GM12865 (cell line): ENCODE data around the gene RNF44.

Source experiments
- DNase-seq: peaks from one replicate; pipeline ENCODE4 v3.0.0; 2010; ENCODE audit warnings: low read depth
- H3K4me3 ChIP-seq: 2 replicates; pipeline ENCODE4 v1.5.1; 2011; ENCODE audit warnings: mild to moderate bottlenecking, low read depth, low read length, control low read depth
- TF ChIP-seq, protein P1 (sequence below): IDR thresholded peaks from 2 replicates; pipeline ENCODE4 v1.5.1; 2011; ENCODE audit warnings: low read length, control low read depth, low read depth, inconsistent platforms; ENCODE audit not compliant: insufficient read depth; ENCODE audit errors: missing control alignments

The RNF44 gene

DNA sequence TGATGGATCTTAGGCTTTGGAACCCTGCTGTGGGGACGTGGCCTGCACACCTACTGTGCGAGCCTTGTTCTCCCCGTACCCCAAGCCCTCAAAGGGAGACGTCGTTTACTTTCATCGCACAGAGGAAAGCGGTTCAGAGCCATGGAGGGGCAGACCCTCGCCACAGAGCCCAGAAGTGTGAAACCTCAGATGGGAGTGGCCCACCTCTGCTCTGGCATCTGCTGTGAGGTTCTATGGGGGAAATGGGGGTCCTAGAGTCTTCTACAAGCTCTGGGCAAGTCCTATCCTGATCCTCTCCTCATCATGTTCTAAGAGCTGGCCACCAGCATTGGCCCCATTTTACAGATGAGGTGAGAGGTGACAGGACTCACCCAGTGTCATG is 3.7 kb upstream of the RNF44 start:
- TF ChIP-seq, protein P1, sequence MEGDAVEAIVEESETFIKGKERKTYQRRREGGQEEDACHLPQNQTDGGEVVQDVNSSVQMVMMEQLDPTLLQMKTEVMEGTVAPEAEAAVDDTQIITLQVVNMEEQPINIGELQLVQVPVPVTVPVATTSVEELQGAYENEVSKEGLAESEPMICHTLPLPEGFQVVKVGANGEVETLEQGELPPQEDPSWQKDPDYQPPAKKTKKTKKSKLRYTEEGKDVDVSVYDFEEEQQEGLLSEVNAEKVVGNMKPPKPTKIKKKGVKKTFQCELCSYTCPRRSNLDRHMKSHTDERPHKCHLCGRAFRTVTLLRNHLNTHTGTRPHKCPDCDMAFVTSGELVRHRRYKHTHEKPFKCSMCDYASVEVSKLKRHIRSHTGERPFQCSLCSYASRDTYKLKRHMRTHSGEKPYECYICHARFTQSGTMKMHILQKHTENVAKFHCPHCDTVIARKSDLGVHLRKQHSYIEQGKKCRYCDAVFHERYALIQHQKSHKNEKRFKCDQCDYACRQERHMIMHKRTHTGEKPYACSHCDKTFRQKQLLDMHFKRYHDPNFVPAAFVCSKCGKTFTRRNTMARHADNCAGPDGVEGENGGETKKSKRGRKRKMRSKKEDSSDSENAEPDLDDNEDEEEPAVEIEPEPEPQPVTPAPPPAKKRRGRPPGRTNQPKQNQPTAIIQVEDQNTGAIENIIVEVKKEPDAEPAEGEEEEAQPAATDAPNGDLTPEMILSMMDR: no peak
- H3K4me3 ChIP-seq: no peak overlapping the region
- no peak for DNase-seq

DNA sequence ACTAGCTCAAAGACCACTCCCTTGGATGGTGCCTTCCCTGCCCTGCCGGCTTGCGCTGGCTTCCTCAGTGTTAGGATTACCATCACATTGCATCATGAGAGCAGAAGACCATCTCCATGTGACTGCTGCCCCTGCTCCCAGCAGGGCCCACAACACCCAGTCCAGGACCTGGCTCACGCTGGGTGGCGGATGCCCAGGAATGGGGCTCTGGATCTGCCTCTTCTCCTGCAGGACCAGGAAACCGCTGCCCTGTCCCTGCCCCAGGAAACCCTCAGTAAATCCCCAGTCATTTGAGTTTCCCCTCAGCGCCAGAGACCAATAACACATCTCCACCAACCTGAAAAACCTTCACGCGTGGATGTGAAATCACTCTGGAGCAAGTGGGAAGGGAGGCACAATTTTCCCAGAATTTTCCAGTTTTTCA is 3.3 kb upstream of the RNF44 start:
- H3K4me3 ChIP-seq: no peak overlapping the region
- DNase-seq: no peak
- TF ChIP-seq, protein P1: no peak

DNA sequence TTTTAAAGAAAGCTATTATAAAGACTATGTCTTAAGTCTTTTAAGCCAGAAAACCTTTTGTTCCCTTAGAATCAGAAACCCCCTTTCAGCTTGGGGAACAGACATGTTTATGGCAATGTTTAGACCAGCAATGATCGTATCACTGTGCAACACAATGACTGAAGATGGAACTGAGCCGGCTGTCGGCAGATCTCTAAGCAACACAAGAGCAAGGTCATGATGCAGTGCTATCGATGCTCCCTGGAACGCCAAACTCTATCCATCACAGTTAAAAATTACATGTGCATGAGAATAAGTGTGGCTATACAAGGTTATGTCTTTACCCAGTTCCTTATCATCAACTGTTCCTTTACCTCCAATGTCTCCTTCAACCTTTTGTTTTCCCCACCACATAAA is 1.8 kb upstream of the RNF44 start:
- no peak for DNase-seq
- TF ChIP-seq, protein P1: no peak
- no peak overlapping the region for H3K4me3 ChIP-seq

DNA sequence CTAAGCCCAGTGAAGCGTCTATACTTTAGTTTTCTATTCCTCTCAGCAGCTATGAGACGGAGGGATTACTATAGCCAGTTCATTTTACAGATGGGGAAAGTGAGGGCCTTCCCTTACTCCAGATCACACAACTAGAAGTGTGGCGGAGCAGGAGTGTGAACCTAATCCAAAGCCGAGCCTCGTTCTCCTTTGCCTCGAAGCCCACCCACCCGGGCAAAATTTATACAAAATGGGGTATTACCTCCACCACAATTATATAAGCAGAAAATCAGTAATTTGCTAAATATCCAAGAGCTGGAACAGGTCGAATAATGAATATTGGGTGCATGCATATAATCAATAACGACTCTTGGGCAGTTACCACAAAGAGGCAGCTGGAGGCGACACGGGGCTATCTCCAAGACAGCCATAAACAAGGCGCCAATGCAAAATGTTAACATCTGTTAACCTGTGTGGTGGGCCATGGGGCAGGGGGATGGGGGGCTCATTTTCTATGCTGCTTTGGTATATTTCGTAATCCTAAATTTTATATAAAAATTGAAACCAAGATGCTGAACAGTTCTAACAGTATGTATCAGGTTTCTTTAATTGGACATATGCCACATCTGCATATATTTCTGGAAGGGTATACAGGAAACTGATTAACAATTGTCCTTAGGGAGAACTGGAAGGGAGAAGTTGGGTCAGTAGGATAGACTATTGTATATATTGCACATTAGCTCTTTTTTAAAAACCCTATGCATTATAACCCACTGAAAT is 1.2 kb upstream of the RNF44 start:
- peak overlapping the region; percentile 15 for H3K4me3 ChIP-seq
- TF ChIP-seq, protein P1: no peak

DNA sequence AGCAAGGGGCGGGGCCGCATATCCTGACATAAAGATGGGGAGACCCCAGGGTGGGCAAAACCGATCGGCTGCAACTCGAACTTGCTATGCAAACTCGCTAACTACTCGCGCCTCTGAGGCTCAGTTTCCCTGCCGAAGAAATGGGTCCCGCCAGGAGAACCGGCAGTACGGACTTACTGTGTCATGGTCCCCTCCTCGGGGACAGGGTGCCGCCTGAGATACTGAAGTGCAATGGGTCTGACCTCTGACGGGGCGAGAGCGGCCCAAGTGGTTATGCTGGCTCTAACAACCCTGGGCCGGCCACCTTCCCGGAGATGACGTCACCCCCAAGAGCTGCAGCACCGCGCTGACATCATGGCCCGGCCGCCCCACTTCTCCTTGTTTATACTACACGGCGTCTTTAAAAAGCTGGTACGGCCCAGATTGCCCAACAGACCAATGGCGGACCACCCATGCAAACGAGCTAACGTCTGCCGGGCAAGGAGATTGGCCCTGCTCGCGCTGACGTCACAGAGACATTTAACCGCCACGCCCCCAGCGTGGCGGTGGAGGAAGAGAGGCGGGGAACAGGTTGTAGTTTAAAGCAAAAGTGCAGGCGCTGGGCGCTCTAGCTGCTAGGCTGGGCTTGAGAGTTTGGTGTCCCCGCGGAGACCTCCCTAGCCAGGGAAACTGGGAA is 490 bp upstream of the RNF44 start:
- TF ChIP-seq, protein P1: no peak
- DNase-seq: peak; percentile 99
- H3K4me3 ChIP-seq: peak overlapping the region; percentile 76

More for the DNA sequence above, 1.2 kb upstream of the RNF44 start:
- DNase-seq: no peak

DNA sequence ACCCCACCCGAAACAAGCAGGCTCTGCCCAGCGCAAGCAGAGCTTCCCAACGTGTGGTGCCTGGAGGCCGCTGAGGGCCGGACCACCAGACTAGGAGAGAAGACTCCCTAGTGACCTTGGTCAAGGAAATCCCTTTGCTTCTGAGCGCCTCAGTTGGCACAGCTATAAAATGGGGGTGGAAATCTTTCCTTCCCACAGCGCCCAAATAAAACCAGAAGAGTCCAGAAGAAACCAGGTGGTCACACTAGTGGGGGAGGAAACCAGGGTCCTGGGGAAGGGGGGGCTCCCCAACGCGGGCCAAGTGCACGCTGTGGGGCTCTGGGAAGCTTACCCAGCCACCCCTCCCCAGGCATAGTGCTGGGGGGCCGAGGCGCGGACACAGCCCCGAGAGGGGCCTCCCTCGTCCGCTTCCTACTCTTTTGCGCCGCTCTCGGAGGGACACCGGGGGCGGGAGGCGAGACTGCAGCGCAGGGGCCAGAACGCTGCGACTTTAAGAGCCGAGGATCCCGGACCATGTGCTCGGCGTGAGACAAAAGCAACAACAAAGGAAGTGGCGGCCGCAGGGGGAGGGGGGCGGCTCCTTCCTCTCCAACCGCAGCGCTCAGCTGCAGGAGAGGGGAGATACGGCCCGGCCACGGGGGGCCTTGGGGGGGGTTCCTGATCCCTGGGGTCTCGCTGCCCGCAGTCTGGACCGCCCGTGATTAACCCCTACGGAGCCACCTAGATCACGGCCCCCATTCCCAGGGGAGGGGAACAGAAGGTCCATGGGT is 885 bp downstream of the RNF44 start:
- peak overlapping the region; percentile 76 for H3K4me3 ChIP-seq
- TF ChIP-seq, protein P1: no peak
- DNase-seq: peak; percentile 88
